Measurements from ENCODE around the gene DST. TPM values are rescaled to one million over a fixed set of nuclear protein-coding genes. Genes with fewer than 3 reads are reported as not detected.
"Not testable (repeated sequence)": the region's sequence is repeated elsewhere in the genome, so short reads cannot be mapped to it uniquely, and the experiment has no call there.

Gene DST
- total RNA-seq, 1 donor from 2014 or later = 260 TPM

DNA sequence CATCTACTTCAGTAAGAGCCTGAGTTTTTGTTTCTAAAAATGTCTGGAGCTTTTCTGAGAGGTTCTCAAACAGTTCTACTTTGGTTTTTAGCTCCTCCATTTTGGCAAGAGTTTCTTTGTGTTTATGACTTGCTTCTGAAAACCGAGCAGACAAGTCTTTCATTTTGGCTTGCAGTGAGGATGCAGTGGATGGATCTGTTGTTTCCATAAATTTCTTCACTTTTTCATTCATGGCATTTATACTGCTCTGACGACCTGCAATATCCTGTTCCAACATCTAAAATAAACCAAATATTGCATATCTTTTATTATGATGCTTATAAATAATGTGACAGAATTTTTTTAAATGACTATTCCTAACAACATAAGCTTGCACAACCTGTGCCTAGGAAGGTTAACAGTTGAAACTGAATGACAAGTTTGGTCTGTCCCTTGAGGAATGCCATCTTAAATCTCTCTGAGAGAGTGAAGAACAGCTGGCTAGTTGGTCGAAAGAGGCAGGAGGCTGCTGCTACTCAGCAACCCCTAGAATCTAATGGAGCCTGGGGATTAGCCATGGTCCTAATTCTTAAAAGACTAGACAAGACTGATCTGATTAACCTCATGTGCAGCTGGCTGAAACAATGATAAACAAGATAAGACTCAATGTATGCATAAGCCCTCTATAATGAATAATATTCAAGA lies 69.8 kb downstream of the DST start:
- no peak for DNase-seq (ENCODE audit: low read depth, low spot score)

DNA sequence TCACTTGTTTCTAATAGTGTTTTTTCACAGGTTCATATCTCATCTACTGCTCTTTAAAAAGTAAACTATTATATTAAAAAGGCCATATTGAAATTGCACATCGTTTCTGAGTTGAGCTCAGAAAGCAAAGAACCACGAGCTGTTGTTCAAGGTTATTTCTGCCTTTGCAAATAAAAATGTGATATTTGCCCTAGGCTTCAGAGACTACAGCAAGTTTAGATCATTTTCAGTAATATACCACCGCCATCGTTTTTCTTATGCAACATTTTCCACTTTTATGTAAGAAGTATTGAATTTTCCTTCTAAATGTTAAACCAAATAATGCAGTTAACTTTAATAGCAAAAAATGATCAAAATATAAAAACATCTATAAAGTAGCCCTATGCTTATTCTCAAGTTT lies 71.1 kb downstream of the DST start:
- no peak for DNase-seq (ENCODE audit: low read depth, low spot score)

DNA sequence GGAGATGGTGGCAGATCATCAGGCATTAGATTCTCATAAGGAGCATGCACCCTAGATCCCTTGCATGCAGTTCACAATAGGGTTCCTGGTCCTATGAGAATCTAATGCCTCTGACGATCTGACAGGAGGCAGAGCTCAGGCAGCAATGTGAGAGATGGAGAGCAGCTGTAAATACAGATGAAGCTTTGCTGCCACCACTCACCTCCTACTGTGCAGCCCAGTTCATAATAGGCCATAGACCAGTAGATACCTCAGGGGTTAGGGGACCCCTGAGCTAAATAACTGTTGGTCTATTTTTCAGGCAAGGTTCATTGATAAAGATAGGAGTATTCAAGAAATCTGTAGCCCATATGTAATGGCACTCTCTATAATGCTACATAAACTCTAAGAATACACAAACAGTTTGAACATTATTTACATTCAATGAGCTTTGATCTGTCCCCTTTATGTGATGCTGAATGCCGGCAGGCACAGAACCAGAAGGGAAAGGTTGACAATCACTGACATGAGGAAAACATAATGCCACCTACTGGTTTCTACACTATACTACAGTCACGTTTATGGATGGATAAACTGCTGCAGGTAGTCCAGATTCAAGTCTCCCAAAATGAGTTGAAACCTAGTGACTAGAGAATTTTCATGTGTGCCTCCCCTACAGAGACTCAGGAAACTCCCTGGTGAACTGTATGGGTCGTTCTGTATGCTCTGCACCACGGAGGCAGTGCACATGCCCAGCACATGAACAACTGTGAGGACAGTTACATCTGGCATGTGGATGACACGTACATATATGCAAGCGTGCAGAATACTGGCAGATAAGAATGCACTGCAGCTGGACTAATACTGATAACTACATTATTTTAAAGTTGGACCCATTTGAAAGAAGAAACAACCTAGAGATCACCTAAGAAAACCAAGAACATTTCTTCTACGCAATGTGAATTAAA lies 72.0 kb downstream of the DST start:
- no peak for DNase-seq (ENCODE audit: low read depth, low spot score)

DNA sequence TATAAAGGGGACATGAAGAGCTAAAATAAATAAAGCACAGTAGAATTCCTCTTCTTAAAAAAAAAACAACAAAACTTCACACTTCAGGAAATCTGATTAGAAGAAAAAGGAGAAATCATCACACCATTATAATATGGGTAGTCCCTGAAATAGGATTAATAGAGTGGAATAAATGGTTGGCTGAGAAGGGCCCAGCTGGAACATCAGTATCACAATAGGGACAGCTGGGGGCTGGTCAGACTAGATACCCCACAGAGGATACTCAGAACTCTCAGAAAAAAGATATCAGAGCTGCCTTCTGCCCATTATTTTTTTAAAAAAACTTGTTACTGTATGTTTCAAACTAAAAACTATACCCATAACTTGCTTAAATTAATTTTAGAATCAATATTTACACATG lies 75.2 kb downstream of the DST start:
- no peak for DNase-seq (ENCODE audit: low read depth, low spot score)

DNA sequence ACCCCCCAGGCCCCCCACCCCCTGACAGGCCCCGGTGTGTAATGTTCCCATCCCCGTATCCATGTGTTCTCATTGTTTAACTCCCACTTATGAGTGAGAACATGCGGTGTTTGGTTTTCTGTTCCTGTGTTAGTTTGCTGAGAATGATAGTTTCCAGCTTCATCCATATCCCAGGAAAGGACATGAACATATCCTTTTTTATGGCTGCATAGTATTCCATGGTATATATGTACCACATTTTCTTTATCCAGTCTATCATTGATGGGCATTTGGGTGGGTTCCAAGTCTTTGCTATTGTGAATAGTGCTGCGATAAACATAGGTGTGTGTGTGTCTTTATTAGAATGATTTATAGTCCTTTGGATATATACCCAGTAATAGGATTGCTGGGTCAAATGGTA lies 80.0 kb downstream of the DST start:
- DNase-seq (ENCODE audit: low read depth, low spot score) = not testable (repeated sequence)

DNA sequence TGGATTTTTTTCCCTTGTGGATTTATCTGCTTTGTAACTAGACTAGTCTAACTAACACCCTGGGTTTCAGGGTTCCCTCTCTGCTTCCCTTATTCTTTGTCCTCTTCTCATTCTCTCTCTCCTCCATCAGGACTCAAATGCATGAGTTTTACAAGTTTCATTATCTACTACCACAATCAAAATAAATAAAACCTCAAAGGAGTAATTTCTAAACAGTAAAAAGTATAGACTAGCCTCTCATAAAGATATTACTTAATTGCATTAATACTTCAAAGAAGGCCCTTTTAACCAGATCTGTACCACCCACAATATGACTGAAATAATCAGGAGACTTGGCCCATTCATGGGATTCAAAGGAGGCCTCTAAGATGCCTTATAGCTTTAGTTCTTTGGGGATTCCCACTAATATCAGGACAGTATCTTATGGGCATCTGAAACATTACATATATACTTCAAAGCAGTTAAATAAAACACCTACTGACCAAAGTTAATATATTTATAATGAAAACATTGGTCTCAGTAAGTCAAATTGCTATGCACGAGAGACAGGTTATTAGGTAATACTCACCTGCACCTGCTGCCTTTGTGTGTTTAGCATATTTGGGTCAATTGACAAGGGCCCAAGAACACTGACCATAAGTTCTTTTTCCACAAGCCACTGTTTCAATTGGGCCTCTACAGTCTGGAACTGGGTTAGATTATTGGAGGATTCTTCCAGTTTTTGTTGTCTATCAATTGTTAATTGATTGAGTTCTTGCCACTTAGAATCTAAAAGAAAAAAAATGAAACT lies 85.7 kb downstream of the DST start:
- no peak for DNase-seq (ENCODE audit: low read depth, low spot score)

DNA sequence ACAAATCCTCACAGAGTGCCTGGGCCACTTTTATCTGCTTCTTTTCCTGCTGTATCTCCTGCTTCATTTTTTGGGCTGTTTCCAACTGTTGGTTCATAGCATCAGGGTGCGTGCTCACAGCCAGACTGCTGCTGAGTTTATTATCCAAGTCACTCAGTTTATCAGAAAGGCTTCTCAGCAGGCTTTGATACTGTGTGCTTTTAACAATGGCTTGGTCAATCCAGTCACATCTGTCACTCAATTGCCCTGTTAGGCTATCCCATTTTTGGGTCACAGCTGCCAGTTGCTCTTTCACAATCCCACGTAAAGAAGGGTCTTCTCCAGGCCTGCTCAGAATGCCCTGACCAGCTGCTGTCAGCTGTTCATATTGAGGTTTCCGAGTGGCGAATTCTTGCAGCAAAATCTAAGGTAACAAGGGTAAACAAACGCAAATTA lies 87.2 kb downstream of the DST start:
- no peak for DNase-seq (ENCODE audit: low read depth, low spot score)

DNA sequence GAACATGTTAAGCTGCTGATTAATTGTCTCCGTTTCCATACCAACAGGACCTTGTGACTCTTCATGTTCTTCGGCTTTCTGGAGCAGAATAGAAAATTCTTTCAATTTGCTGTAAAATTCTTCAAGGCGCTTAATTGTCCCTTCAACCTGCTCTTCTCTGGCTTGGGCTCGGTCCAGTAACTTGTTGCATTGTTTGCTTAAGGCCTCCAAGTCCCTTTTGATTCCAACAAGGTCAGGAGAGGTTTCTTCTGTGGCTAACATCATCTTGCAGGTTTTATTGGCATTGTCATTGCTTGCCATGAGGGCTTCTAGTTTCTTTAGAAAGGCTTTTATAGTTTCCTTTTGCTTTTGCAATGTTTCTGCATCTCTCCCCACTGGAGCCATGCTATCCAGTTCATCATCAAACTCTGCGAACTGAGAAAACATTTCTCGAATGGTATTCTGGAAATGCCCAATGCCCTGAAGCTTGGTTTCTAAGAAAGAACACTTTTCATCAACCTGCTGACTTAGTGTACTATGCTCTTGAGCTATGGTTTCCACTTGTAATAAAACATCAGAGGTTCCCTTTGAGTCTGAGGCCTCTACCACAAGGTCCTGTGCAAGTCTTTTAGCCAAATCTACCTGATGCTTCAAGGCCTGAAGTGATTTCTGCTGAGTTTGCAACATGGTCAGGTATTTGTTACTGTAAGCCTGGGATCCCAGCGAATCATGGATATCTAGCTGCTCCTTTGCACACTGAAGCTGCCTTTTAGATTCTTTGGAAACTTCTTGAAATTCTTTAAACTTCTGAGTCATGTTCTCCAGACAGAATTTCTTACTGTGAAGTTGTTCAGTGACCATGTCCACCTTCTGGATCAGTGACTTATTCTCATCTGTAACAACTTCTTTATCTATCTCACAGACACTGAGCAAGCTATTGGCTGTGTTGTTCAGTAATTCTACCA lies 90.2 kb downstream of the DST start:
- no peak for DNase-seq (ENCODE audit: low read depth, low spot score)

DNA sequence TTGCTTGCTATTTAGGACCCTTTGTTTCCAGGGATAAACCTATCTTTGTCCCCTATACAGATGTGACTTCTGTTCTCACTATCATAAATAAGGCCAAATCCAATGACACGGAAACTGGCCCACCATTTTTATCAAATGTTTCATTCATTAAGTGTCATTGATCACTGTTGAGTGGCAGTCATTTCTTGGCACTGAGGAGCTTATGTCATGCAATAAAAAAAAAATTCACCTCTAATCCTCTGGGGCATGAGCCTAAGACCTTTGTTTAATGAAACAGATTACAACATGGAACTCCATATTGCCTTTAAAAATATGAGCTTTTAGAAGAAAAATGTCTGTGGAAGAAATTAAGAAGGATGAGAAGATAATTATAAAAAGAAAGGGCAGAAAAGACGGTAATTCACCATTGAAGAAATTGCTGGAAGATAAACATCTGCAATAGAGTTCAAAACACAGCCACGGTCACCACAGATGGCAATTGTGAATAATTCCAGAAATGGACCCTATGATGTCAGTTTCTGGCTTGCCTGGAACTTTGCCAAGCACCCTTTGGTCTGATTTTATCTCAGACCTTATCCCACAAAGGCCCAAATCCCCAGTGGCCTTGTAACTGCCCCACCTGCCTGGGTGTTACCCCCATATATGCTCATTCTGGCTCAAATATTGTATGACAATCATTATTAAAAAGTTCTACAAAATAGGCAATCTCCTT lies 91.1 kb downstream of the DST start:
- no peak for DNase-seq (ENCODE audit: low read depth, low spot score)

DNA sequence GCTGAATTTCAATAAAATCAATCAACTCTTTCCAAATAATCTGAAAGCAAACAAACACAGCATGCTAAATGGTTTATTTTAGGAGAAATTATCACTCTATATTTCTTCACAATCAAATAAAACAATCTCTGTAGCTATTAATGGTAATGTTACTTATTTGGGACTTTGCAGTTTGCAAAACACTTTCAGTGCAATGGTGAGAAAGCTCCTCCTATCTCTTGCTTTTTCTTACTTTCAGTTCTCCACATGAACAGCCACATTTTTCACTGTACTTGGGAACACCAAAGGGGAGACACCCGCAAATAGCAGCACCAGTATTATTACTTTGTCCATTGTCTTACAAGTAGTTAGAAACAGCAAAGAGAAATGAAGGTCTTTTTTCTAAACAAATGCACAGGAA lies 92.4 kb downstream of the DST start:
- no peak for DNase-seq (ENCODE audit: low read depth, low spot score)

DNA sequence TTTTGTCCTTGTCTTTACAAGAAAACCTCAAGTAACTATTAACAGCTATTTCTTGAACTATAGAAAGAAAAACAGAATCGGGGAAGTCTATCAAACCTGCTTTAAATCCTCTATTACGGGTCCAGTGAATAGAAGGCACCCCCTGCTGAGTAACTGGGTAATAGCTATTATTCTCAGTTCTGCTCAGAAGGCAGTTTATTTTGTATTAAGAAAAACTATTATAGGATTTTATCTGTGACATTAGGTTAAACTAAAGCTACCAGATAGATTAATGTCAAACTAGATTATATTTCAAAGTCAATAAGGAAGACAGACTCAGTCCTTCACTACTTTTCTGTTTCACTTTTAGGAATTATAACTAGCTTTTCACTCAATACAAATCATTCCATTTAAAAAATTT lies 93.7 kb downstream of the DST start:
- no peak for DNase-seq (ENCODE audit: low read depth, low spot score)

DNA sequence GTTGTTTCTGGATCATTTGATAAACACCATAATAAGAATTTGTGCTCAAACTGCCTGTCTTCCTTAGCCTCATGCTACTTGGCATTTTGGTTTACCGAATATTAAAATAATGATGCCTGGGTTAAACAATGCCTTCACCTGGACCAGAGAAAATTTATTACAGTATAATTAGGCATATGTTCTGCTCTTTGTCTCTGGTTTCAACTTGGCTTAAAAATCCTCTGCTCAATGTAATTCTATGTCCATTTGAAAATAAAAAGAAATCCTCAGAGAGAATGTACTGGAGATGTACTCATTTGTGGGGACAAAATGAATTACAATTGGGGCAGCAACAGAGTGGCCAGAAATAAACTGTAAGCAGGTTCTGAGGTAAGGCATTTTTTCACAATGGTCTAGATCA lies 95.0 kb downstream of the DST start:
- no peak for DNase-seq (ENCODE audit: low read depth, low spot score)

DNA sequence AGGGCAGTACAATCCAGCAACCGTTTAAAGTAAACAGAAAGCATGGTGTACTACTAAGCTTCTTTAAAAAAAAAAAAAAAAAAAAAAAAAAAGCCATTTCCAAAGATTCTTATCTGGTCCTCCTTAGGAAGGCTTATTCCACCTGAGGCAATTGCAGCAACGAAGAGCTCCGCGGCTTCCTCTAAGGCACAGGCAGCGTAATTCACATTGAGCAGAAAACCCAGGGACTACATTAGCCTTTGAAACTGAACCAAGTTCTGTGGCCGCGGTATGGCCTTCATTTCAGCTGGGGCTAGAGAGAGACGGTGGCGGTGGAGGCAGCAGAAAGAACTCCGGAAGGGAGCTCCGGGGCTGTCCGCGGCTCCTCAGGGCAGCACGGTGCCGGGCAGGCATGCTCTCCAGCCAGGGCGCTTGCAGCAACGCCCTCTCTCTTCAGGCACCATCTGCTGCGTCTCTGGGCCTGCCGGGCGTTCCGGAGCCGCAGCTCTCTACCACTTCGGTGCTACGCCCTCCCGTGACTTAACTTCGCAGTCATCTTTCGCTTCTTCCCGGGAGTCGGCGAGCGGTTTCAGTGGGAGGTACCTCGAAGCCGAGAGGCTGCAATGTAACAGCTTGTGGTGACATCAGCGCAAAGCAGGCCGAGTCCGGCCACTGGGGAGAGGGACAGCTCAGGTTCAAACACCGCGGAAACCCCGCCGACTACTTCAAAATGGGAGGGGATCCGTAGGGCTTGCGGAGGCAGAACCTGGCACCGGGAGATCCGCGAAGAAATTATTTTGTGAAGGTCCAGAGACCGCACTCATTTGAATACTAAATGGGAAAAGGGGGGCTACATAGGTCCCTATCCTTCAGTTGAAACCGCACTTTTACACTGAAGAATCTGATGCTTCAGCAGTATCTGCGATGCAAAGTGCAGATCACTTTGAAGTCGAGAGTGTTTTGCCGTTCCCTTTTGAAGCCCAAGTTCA lies 100.0 kb downstream of the DST start:
- peak; percentile 83 for DNase-seq (ENCODE audit: low read depth, low spot score)

DNA sequence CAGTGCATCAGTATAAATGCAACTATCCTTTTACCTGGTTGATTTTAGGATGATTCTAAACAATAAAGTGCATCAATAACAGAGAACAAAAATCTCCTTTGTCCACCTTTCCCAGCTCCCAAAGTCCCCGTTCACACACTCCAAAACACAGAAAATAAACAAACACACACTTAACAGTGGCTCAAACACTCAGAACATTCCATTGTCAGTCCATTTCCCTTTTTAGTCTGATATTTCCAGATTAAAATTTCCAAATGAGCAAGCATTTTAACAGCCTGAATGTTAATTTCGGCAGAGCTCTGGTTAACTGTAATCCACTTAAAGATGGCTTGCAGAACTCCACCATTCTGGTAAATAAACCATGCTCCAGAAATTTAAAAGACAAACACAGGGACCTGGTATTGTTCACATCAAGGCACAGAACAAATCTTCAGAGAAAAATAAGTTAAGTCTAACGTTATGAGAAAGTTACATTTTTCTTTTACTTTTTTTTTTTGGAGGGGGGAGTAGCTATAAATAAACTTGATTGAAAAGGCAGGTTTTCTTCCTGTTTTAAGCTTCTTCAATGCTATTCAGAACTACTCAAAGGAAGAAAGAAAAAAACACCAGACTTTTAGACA lies 100.8 kb downstream of the DST start:
- no peak for DNase-seq (ENCODE audit: low read depth, low spot score)

DNA sequence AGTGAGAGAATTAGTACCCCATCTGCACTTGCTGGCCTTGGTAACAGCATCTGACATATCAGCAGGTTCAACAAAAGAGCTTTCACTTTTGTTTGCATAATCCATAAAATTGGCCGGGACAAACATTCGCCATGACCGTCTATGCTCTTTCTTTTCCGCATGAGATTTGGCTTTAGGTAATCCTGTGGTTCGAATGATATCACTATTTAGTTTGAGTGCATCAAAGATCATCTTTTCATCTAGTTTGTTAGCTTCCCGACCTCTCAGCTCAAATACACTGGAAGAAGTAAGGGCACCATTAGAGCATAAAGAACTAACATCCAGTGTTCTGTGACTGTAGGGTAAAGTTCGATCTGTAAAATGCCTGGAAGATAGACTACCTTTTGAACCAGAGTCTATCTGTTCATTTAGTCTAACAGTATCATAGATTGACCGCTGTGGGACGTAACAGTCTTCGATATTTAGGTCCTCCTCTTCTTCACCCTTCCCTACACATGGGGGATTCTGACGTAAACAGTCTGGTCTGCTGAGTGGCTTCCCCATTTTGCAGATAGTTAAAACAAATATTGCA lies 101.6 kb downstream of the DST start:
- no peak for DNase-seq (ENCODE audit: low read depth, low spot score)

DNA sequence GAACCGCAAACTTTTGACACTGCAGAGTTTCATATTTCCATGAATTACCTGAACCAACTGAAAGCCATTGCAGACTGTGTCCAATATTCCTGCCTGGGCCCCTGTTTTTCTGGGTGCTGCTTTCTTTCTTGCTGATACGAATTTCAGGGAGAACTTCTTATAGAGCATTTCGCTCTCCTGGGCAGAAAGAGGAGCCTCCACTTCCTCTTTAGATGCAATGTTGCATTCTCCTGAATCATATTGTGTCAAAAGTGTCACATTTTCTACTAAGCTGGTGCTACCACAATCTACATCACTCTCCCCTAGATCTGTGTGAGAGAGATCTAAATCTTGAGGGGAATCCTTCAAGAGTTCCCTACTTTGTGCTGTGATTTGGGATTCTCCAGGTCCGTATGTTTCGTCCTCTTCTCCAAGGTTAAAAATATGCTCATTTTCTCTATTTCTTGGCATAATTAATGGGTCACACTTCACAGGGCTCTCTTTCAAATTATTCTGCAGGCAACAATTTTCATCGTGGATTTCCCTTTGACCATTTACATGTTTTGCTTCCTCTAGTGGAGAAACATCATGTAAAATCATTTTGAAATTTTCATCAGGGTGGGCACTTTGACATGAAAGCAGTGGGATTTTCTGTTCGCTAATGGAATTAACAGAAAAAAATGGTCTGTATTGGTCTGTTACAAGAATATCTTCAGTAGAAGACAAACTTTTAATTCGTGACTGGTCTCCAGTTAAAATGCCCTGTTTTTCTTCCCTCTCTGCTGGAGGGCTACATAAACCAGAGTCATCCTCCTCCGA lies 102.3 kb downstream of the DST start:
- DNase-seq (ENCODE audit: low read depth, low spot score) = no peak

DNA sequence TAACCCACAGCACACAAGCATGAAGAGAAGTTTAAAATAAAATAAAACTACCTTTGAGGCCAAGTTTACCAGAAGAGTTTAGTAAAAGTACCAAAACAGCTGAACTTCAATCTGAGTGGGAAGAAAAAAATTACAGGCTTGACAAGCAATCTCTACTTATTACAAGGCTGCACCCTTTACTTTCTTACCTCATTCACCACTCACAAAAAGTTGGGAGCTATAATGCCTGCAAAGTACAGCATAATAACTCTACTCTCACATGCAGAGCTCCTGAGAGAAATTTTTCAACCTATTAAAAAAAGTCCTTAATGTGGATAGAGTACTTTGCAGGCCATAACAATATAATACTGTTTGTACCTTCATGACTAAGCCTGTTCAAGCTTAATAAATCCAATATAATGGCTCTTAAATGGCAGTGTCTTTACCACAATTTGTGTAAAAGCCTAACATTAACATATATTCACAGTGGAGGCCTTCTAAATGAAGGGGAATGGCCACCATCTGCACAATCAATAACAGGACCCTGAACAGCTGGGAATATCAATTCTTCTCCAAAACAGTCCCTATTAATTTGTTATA lies 103.1 kb downstream of the DST start:
- no peak for DNase-seq (ENCODE audit: low read depth, low spot score)

Measured in pulmonary artery endothelial cell (primary cell).